NCI-H82 treated with DMSO at 0.1 percent for 48 hours (cell line): ENCODE data around the gene NMRK1.
A peak's percentile ranks its signal among the peaks of the same experiment; 100 is the strongest.

Source experiments
- DNase-seq: peaks from one replicate; lab custom pipeline; 2025; ENCODE audit not compliant: unreplicated experiment; lab: John Stamatoyannopoulos, UW

Gene NMRK1

DNA sequence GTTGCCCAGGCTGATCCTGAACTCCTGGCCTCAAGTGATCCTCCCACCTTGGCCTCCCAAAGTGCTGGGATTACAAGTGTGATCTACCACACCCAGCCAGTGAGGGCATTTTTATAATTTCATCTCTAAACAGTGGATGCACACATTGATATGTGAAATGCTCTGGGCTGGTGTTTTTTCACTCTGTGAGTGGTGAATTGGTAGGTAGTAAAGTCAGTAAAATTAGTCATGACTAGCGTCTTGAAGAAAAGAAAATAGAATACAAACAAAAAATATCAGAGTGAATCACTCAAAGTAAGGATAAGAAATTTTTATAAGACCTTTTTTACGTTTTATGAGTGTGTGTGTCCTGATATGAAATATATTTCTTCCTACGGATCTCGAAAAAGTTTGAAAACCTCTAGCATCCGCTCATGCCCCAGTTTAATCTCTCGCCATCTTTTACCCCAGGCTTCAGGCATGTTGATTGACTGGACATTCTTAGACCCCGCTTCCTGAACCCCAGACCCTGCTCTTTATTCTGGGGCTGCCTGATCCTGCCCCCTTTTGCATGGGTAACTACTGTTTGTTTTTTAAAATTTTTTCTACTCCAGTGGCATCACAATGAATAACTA lies 14.3 kb upstream of the NMRK1 start:
- no peak for DNase-seq

DNA sequence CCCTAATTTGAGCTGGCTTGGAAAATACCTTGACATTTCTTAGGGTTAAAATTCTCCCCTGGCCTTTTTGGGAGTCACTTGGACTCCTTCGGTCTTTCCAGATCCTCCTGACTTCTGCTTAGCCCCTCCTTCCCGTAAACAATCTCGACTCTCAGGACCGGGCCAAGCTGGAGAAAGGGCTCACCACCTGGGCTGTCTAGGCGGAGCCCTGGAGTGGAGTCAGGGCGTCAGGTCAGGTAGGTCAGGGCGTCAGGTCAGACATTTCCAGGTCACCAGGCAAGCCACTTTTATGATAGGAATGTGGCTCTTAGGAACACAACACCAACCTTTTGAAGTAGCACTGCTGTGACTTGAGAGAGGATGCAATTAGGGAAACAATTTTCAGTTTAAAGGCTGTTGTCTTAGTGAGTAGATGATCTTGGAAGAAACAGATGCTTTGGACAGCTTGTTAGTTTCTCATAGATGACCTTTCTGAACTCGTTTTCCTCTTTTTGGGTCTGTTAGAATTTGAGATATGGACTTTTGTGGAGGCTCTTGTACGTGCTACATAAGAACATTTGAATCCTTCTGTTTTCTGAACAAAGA lies 13.1 kb upstream of the NMRK1 start:
- no peak for DNase-seq

DNA sequence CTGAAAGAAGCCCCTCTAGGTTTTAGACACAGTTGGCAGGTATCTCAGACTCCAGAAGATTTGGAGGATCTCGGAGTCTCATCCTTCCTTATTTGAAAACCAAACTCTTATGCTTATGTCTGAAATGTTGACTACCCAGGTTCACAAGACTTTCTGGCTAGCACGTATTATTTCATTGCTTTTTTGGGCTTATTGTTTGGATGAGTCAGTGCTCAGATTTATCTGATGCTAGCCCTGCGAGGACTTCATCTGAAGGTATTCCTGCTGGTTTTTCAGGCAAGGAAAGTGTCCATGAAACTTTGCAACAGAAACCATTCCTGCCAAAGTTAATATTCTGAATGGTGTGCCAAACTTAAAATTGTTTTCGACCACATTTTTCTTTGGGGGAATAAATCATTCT lies 8.8 kb upstream of the NMRK1 start:
- no peak for DNase-seq

DNA sequence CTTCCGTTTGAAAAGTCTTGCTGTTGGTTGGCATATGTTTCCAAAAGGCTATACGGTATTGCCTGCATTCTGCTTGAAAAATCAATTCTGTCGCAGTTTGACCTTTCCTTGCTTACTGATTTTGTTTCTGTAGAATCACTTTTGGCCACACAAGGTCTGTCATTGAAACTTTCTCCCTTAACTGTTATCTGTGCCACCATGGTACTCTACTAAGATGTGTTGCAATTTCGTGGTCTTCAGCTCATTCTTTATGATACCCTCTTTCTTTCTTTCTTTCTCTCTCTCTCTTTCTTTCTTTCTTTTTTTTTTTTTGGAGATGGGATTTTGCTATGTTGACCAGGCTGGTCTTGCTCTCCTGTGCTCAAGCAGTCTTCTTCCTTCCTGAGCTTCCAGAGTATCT lies 4.8 kb upstream of the NMRK1 start:
- no peak for DNase-seq

DNA sequence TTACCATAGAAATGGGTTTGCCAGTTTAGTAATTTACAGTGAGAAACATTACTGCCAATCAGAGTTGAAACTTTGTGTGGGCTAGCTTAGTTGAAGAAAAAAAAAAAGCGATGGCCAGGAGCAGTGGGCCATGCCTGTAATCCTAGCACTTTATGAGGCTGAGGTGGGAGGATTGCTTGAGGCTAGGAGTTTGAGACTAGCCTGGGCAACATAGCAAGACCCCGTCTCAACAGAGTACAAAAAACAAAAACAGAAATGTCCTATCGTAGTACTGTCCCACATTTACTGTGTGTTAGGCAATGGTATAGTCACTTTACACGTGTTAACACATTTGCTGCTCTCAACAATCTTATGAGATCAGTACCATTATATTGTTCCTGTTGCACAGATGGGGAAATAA lies 2.6 kb upstream of the NMRK1 start:
- no peak for DNase-seq

DNA sequence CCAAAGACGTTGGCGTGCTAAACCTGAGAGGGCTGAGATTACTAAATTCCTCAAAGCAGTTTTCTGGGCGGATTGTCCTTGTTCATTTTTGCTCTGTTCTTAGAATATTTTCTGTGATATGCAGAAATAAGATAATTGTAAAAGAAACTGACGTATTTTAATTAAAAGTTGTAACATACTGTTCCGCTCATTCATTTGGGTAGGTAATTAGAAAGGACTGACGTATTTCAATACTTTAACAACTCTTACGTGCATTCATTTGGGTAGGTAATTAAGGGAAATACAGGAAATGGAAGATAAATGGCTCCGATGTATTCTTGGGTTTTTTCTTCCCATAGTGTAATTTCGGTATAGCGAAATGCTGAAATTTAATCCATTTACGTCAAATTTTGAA lies 1.4 kb upstream of the NMRK1 start:
- DNase-seq: no peak

DNA sequence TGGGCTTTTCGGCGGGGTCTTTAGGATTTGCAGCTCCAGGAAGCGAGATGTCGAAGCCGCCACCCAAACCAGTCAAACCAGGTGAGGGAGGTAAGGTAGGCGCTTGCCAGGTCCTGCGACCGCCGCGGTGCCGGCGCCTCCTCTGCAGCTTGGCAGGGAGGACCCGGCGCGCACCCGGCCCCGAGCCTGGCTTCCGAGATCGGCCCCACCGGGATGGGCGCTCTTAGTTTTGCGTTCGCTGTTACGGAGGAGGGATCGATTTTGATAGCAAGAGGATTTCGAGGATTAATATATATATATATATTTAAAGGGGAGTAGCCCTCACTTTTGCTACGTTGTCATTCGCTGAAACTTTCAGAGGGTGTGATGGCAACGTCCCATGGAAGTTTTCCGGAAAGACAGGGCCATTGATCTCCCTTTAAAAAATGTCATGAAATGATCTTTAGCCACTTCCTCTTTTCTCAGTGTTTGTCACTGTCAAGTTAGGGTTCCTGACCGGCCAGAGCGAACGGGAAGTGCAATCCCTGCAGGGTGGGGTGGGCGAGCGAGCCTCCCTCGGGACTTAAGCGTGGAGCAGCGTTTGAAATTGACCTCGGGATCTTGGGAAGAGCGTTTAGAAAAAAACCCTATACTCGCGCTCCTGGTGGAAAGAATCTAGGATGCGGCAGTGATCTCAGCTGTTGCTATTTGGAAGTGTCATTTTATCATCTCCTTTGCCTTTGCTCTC lies 854 bp upstream of the NMRK1 start:
- DNase-seq: peak; percentile 31

DNA sequence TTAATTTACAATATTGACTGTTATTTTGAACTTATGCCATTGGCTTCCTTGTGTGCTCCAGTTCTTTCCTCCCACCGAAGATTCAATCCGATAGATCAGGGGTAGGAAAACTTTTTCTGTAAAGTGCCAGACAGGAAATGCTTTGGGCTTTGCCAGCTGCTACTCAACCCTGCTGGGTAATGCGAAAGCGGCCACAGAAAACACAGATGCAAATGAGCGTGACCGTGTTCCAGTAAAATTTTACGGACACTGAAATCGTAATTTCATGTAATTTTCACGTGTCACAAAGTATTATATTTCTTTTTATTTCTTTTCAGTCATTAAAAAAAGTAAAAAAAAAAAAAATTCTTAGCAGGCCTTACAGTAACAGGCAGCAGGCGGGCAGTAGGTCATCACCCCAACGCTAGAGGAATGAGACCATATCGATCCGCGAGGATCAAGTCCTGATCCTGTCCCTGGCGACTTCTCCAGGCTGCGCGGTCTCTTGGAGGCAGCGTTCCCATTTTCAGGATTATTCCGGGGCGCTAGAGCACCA lies 599 bp downstream of the NMRK1 start:
- peak; percentile 2 for DNase-seq

DNA sequence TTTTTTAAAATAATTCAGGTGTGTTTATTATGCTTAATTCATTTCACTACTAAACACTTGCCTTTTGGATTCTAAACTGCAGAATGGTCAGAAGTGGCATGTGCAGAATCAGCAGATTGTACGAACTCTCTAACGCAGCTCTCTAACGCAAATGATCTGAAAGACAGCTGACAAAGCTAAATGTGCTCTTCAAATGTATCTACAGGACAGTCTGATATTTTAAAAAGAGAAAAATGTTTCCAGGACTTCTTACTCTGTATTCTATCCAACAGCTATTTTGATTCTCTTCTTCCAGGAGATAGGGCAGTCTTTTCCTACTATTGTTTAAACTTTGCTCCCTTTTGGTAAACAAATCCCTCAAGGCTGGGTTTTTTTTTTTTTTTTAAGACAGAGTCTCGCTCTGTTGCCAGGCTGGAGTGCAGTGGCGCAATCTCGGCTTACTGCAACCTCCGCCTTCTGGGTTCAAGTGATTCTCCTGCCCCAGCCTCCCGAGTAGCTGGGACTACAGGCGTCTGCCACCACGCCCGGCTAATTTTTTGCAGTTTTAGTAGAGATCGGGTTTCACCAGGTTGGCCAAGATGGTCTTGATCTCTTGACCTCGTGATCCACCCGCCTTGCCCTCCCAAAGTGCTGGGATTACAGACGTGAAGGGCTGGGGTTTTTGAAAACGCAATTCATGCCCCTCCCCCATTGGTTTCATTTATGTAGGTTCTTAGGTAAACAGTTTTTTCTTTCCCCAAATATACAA lies 1.2 kb downstream of the NMRK1 start:
- DNase-seq: no peak

DNA sequence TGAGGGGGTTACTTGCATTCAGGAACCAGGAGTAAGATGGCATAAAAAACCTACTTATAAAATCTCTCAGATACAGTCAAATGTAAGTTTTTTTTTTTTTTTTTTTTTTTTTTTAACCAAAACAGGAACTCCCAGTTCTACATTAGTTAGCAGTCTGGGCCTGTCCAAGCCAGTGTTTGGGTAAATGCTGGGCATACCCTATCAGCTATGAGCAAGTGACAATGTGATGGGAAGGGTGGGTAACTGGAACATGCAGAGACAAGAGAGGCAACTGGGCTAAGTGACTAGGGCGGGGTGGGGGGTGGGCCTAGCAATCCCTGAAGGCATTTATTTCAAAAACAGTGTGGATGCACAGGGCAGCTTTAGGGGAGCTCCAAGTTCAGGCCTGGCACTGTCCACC lies 2.3 kb downstream of the NMRK1 start:
- no peak for DNase-seq

DNA sequence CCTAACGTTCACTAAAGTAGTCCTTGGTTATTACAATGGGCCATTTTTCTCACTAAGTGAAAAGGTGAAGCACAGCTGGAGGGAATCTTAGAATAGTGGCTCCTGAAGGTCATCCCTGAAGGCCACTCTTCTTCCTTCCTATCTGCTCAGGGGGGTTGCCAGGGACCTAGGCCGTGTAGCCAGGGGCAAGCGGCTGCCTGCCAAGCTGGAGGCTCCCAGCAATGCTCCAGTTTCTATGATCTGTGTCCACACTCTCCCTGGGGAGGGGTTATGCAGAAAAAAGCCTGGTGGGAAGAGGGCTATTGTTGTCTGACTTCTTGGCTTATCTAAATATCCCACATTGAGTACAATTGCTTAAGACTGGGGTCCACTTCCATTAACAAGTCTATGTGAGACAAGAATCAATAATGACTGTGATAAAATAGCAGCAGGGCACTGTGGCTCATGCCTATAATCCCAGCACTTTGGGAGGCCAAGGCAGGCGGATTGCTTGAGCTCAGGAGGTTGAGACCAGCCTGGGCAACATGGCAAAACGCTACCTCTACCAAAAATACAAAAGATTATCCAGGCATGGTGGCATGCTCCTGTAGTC lies 3.8 kb downstream of the NMRK1 start:
- DNase-seq: no peak

DNA sequence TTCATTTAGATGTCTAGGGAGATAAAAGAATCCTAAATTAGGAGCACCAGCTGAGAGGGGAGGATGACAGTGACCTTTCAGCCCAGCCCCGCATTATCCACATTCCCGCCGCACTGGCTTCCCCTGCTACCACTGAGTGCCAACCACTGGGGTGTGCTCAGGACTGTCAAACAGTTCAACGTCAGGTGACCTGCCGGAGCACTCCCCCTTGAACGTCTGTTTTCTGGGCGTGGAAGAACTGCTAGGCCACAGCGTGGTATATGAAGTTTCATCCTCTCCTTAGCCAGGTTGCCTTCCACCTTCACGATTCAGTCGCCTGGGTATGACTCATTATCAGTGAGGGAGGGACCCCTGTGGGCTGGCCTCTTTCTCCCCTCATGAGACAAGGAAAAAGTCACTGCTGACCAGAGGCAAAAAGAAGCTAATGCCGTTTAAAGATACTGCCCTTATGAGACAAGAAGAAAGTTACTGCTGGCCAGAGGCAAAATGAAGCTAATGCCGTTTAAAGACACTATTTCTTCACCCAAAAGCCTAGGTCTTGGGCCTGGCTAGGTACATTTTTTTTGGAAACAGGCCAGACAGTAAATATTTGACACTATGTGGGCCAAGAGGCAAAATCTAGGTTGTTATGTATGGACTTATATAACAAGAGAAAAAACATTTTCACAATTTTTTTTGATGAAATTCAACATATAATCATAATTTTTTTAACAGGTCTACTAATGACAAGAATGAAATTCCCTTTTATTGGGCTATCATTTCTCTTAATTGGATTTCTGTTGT lies 4.6 kb downstream of the NMRK1 start:
- DNase-seq: no peak

DNA sequence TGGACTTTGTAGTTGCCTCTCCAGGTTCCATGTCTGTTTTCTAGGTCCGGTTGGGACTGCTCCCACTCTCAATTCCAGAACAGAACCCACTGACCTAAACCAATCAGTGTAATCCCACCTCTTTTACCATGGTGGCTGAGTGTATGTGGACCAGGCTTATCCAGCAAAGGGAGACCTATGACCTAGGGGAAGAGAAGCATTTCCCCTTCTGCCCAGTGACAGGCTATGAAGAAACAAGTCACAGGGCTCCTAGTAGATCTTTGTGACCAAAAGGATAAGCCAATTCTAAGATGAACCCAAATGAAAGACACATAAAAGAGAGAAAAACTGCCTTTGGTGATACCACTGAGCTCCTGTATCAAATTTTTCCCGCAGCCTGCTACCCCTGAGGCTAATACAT lies 6.3 kb downstream of the NMRK1 start:
- no peak for DNase-seq

DNA sequence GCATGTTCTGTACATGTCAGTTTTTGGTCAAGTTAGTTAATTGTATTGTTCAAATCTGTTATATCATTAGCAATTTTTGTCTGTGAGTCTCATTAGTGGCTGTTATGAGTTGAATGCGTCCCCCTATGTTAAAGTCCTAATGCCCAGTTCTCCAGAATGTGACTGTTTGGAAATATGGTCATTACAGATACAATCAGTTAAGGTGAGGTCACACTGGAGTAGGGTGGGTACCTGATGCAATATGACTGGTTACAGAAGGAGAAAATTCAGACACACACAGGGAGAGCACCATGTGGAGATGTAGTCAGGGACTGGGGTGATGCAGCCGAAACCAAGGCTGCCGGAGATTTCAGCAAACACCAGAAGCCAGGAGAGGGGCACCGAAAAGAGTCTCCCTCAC lies 15.1 kb downstream of the NMRK1 start:
- no peak for DNase-seq

DNA sequence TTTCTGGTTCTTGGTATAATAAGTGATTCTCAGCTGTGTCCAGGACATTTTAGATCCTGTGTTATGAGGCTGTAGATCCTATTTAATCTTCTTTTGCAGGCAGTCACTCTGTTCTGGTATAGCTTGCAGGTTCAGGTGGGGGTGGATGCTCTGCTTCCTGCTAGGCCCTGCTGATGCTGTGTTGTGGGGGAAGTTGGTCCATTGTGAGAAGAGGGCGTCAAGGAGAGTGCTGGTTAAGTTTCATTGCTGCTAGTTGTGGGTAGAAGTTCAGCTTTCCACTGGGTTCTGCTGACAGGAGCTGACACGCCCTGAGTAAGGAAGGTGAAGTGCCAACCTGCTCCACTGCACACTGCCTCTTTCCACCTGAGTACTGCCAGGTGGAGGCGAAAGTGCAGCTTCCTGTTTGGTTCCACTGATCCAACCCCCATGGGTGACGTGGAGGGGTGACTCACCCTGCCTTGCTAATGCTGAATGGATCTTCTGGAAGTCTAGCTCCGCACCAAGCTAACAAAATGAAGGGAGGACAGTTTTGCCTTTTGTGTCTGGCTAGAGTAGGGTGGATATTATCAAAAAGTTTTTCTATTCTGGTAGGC lies 16.3 kb downstream of the NMRK1 start:
- no peak for DNase-seq

DNA sequence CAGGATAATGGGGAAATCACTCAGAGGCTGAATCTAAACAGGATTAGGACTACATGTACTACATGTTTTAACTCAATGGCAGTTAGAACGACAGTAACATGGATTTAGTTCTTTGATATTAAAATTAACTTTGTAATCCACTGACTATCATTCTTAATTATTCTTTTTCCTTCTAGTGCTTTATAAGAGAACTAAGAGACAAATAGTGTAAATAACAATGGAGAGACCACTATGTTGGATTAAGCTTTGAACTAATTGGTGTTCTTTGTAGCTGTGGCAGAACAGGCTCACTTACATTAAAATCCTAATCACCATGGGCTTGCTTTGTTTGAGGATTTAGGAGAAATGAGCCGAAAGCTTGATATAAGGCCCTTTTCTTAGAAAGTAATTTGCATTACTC lies 18.8 kb downstream of the NMRK1 start:
- DNase-seq: no peak

DNA sequence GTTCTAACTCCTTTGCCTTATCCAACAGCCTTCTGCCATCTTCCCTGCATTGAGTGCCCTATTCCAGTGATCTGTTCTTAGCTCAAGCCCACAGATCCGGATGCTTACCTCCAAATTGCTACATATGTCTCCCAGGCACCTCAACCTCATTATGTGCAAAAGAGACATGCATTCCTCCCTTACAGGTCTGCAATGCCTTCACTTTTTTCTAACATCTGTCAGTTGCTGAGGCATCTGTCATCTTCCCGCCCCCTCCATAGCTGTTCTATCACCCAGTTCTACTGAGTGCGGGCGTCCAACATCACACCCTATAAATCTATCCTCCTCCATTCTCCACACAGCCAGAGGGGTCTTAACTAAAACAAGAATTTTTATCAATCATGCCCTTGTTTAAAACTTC lies 20.1 kb downstream of the NMRK1 start:
- no peak for DNase-seq

DNA sequence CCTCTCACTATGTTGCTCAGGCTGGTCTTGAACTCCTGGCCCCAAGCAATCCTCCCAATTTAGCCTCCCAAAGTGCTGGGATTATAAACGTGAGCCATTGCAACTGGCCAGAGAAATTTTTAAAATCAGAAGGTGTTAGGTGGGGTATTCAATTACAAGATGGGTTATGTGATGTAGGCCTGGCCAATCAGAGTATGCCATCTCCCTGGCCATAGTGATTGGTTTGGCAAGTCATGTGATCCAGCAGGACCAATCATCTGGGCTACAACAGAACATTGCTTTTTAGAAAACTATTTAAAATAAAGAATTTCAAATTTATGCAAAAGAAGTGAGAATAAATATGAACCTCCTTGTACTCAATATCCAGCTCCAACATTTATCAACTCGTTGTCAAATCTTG lies 22.4 kb downstream of the NMRK1 start:
- DNase-seq: no peak

DNA sequence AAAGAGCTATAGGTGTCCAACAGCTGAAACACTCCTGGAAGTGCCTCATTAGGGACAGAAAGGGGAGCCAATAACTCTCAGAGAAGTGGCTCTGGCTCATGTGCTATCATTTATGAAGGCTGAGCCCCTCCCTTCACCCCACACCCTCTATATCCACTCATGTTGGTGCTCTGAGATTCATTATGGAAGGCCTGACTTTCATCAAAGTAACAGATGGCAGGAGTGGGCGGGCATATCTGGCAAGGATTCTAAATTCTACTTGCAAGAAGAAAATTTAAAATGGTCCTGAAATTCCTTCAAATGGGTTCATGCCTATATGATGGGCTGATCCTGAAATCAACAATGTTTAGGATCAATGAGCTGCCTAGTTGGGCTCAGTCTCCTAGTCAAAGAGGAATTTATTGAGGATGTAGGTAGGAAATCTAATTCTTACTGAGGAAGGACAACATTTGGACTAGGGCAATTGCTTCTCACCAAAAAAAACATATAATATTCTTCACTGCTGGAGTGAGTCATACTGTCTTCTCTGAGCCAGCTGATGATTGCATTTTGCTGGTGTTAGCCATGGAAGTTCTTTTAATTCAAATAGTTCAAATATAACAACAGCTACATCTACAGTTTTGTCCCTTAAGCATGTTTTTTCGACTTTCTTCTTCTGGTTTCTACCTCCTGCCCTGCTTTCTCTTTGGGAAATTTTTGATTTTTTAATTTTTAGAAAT lies 23.5 kb downstream of the NMRK1 start:
- no peak for DNase-seq
